Measurements from ENCODE around the gene ANKRD13C.

- TF ChIP-seq, protein P1, sequence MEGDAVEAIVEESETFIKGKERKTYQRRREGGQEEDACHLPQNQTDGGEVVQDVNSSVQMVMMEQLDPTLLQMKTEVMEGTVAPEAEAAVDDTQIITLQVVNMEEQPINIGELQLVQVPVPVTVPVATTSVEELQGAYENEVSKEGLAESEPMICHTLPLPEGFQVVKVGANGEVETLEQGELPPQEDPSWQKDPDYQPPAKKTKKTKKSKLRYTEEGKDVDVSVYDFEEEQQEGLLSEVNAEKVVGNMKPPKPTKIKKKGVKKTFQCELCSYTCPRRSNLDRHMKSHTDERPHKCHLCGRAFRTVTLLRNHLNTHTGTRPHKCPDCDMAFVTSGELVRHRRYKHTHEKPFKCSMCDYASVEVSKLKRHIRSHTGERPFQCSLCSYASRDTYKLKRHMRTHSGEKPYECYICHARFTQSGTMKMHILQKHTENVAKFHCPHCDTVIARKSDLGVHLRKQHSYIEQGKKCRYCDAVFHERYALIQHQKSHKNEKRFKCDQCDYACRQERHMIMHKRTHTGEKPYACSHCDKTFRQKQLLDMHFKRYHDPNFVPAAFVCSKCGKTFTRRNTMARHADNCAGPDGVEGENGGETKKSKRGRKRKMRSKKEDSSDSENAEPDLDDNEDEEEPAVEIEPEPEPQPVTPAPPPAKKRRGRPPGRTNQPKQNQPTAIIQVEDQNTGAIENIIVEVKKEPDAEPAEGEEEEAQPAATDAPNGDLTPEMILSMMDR (IDR thresholded peaks at IDR 0.05), result no peak
- no peak for TF ChIP-seq POLR2A (IDR thresholded peaks at IDR 0.05)
Measured at GRCh38 chr1:70372426-70372825, 17.9 kb upstream of the ANKRD13C start.
